Endothelial cell of umbilical vein (primary cell): ENCODE results near the gene CCND2. TPM values are rescaled to one million over a fixed set of nuclear protein-coding genes. Genes with fewer than 3 reads are reported as not detected.

ENCODE experiments used
- BruUV-seq: library from RNA; stranded (reverse); fragments of 400-500 nt; replicated peaks from 2 replicates; lab custom pipeline; 2021; lab: Mats Ljungman, UMichigan
- CTCF ChIA-PET: fragments of 300-600, 350-600 bp; sonication (Branson Sonifier 250); formaldehyde crosslinking; loops from one replicate; lab custom pipeline; 2021; ENCODE audit warnings: antibody characterized with exemption, inconsistent platforms; lab: Charles Lee
- POLR2A ChIA-PET: fragments of 300-600, 350-600 bp; sonication (Branson Sonifier 250); formaldehyde crosslinking; loops from one replicate; lab custom pipeline; 2021; ENCODE audit warnings: antibody characterized with exemption, inconsistent platforms; lab: Charles Lee
- DNase-seq: peaks from one replicate; pipeline ENCODE4 v3.0.0-alpha.2; 2011; ENCODE audit warnings: low read depth, low spot score
- FAIRE-seq: peaks from 2 replicates; lab custom pipeline; 2011; peaks lifted over from hg19 to GRCh38; lab: Jason Lieb, UNC
- H2AFZ ChIP-seq: 2 replicates; pipeline ENCODE4 v1.6.0; 2012; ENCODE audit warnings: low read depth, low read length, control low read depth, inconsistent platforms
- H3K27ac ChIP-seq: 2 replicates; pipeline ENCODE4 v1.5.1; 2011; ENCODE audit warnings: low read depth, mild to moderate bottlenecking, control low read depth, low read length, moderate library complexity; ENCODE audit not compliant: insufficient read depth
- H3K27me3 ChIP-seq, 2 experiments: 2 replicates each; pipeline versions ENCODE4 v1.6.0 to v1.6.1; 2011; ENCODE audit warnings: low read length in 2 of 2, mixed read lengths in 1 of 2; ENCODE audit not compliant: control insufficient read depth in 2 of 2, insufficient read depth in 2 of 2
- H3K36me3 ChIP-seq, 2 experiments: 2 replicates in 1 of 2; 3 replicates in 1 of 2; pipeline ENCODE4 v1.5.1; 2011; ENCODE audit warnings: low read length in 2 of 2, mild to moderate bottlenecking in 1 of 2, moderate library complexity in 1 of 2; ENCODE audit not compliant: control insufficient read depth in 2 of 2, insufficient read depth in 2 of 2; ENCODE audit errors: extremely low read depth in 1 of 2
- H3K4me1 ChIP-seq: 3 replicates; pipeline ENCODE4 v1.5.1; 2011; ENCODE audit warnings: mild to moderate bottlenecking, low read length; ENCODE audit not compliant: control insufficient read depth, insufficient read depth; ENCODE audit errors: extremely low read depth
- H3K4me2 ChIP-seq: 2 replicates; pipeline ENCODE4 v1.6.1; 2011; ENCODE audit warnings: low read length, control low read depth, mixed read lengths; ENCODE audit not compliant: insufficient read depth
- H3K4me3 ChIP-seq, 3 experiments: fragments of 200-600 bp in 1 of 3; sonication (generic), shearing (Covaris generic) in 1 of 3; replicated peaks in 1 of 3; 2 replicates each; pipeline ENCODE4 v1.5.1; 2011 to 2016; ENCODE audit warnings: control low read depth in 3 of 3, low read length in 3 of 3, mild to moderate bottlenecking in 2 of 3, inconsistent platforms in 1 of 3, low read depth in 1 of 3, moderate library complexity in 1 of 3; ENCODE audit not compliant: insufficient read depth in 1 of 3
- H3K79me2 ChIP-seq: 2 replicates; pipeline ENCODE4 v1.6.0; 2012; ENCODE audit warnings: low read length, inconsistent platforms; ENCODE audit not compliant: control insufficient read depth, insufficient read depth
- H3K9ac ChIP-seq: replicated peaks from 2 replicates; pipeline ENCODE3; 2011; ENCODE audit warnings: low read length, control low read depth; ENCODE audit not compliant: insufficient read depth; ENCODE audit errors: extremely low read depth
- H3K9me1 ChIP-seq: replicated peaks from 3 replicates; pipeline ENCODE4 v1.6.0; 2011; ENCODE audit warnings: mild to moderate bottlenecking, low read length; ENCODE audit not compliant: control insufficient read depth, insufficient read depth; ENCODE audit errors: extremely low read depth
- H3K9me3 ChIP-seq: replicated peaks from 2 replicates; pipeline ENCODE4 v1.5.1; 2012; ENCODE audit warnings: low read length, inconsistent platforms; ENCODE audit not compliant: control insufficient read depth, insufficient read depth
- H4K20me1 ChIP-seq: replicated peaks from 2 replicates; pipeline ENCODE3; 2011; ENCODE audit warnings: mild to moderate bottlenecking, low read length; ENCODE audit not compliant: control insufficient read depth, insufficient read depth; ENCODE audit errors: extremely low read depth
- EZH2 ChIP-seq: IDR thresholded peaks from 2 replicates; pipeline ENCODE4 v1.6.1; 2012; ENCODE audit warnings: borderline replicate concordance, low read depth, mild to moderate bottlenecking, moderate library complexity, low read length, inconsistent platforms; ENCODE audit not compliant: severe bottlenecking
- FOS ChIP-seq: IDR thresholded peaks from 2 replicates; pipeline ENCODE4 v1.6.1; 2011; ENCODE audit warnings: mild to moderate bottlenecking, low read length, moderate library complexity, borderline replicate concordance; ENCODE audit not compliant: insufficient read depth
- GATA2 ChIP-seq: IDR thresholded peaks from 2 replicates; pipeline ENCODE4 v1.7.0; 2011; ENCODE audit warnings: low read depth, mild to moderate bottlenecking, moderate library complexity, mixed read lengths, low read length; ENCODE audit not compliant: insufficient read length, insufficient read depth
- JUN ChIP-seq: IDR thresholded peaks from 2 replicates; pipeline ENCODE4 v1.6.1; 2011; ENCODE audit warnings: borderline replicate concordance, low read depth; ENCODE audit not compliant: insufficient read length, insufficient read depth
- MYC ChIP-seq: IDR thresholded peaks from one replicate; pipeline ENCODE4 v1.6.1; 2011; ENCODE audit warnings: mild to moderate bottlenecking, low read depth, low read length
- POLR2A ChIP-seq: IDR thresholded peaks from 2 replicates; pipeline ENCODE4 v1.6.1; 2012; ENCODE audit warnings: low read depth, mild to moderate bottlenecking, control low read depth, low read length
- POLR2AphosphoS5 ChIP-seq: IDR thresholded peaks from 2 replicates; pipeline ENCODE4 v1.6.1; 2012; ENCODE audit warnings: low read depth, mild to moderate bottlenecking, control low read depth, low read length, moderate library complexity; ENCODE audit not compliant: insufficient read depth
- dilution Hi-C: fragments of 300-500 bp; cut with MboI; formaldehyde crosslinking; loops from one replicate; pipeline ENCODE4 v1.15.0; 2019; ENCODE audit warnings: low sequenced_read_pairs; ENCODE audit not compliant: extremely low pct_ligation_motif_present
- intact Hi-C: fragments of 100-400 bp; cut with micrococcal nuclease; formaldehyde crosslinking; loops from one replicate; pipeline ENCODE4 v1.10.0; 2022
- polyA plus RNA-seq, 4 experiments: library from polyadenylated mRNA; depleted of rRNA in 3 of 4; stranded (reverse) in 3 of 4; unstranded in 1 of 4; fragments of >200 nt; gene quantifications; 2 replicates each; pipeline versions ENCODE4 v1.2.1 to v1.2.3, GENCODE V29; 2011 to 2012; ENCODE audit warnings: missing spikeins in 1 of 4
- total RNA-seq: library from RNA; stranded (reverse); gene quantifications from 2 replicates; pipeline ENCODE4 v1.2.3, GENCODE V29; 2021
- TF ChIP-seq, protein P1 (sequence below), 2 donors: IDR thresholded peaks; 1 replicate in 1 of 2; 2 replicates in 1 of 2; pipeline ENCODE4 v1.5.1; 2011; ENCODE audit warnings: low read length in 2 of 2, mild to moderate bottlenecking in 2 of 2, moderate library complexity in 2 of 2, control low read depth in 1 of 2, inconsistent platforms in 1 of 2, low read depth in 1 of 2; ENCODE audit not compliant: insufficient read depth in 1 of 2; ENCODE audit errors: extremely low read depth in 1 of 2
- TF ChIP-seq, protein P2 (sequence below): IDR thresholded peaks from 2 replicates; pipeline ENCODE4 v1.6.1; 2011; ENCODE audit not compliant: insufficient read depth, insufficient read length

CCND2 gene
- total and polyA plus RNA-seq, 2 donors (not counting 3 experiments of a cell fraction or from before 2014, with no cell fraction given): 0.68 to 3.4 TPM

DNA sequence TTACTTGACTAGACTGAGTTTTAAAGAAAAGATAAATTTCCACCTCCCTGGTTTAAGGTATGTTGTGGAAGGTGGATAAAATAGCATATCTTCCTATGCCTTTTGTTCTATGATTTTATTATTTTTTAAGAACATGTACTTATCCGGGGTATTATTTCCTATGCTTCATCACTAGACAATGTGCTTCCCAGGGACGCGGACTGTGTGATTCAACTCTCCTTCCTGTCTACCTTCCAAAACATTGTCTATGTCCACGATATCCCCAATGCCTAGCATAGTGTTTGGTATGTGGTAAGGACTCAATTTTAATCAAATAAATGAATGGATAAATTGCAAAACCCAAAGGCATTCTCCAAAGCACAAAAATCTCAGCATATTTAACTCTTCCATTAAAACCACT, 8.3 kb upstream of the CCND2 start:
- DNase-seq (peak; percentile 69), FAIRE-seq (peak; percentile 77)
- ChIA-PET POLR2A (no interaction called here), CTCF (interaction anchor here (0.8 to 2.1 kb wide), 3 partner anchors 11 to 380 kb away, joined by 3 to 23 read pairs (median 3); no protein-coding TSS in a partner anchor)
- peak; percentile 21 for TF ChIP-seq GATA2
- TF ChIP-seq, protein P1, sequence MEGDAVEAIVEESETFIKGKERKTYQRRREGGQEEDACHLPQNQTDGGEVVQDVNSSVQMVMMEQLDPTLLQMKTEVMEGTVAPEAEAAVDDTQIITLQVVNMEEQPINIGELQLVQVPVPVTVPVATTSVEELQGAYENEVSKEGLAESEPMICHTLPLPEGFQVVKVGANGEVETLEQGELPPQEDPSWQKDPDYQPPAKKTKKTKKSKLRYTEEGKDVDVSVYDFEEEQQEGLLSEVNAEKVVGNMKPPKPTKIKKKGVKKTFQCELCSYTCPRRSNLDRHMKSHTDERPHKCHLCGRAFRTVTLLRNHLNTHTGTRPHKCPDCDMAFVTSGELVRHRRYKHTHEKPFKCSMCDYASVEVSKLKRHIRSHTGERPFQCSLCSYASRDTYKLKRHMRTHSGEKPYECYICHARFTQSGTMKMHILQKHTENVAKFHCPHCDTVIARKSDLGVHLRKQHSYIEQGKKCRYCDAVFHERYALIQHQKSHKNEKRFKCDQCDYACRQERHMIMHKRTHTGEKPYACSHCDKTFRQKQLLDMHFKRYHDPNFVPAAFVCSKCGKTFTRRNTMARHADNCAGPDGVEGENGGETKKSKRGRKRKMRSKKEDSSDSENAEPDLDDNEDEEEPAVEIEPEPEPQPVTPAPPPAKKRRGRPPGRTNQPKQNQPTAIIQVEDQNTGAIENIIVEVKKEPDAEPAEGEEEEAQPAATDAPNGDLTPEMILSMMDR (IDR thresholded peaks at IDR 0.05; ENCODE audit: extremely low read depth in 1 of 2, insufficient read depth in 1 of 2, low read depth in 1 of 2, low read length in 2 of 2): no peak
- no peak for TF ChIP-seq MYC
- no peak for TF ChIP-seq EZH2
- TF ChIP-seq, protein P2, sequence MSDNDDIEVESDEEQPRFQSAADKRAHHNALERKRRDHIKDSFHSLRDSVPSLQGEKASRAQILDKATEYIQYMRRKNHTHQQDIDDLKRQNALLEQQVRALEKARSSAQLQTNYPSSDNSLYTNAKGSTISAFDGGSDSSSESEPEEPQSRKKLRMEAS: no peak
- TF ChIP-seq FOS: peak; percentile 87
- no peak for TF ChIP-seq POLR2A
- TF ChIP-seq POLR2AphosphoS5: no peak
- TF ChIP-seq JUN: peak; percentile 53
- no TSS peak for BruUV-seq
- Histone ChIP-seq H3K9ac (no peak overlapping the region), H3K79me2 (no peaks in the 10 kb centered on the region), H2AFZ (peak overlapping the region; percentile 78), H3K27me3 (peaks cover 24 to 55% of the 10 kb centered on the region in 2 experiments), H3K27ac (peak overlapping the region; percentile 70), H3K36me3 (no peaks in the 10 kb centered on the region), H3K9me3 (no peaks in the 10 kb centered on the region), H3K4me1 (peaks cover 22% of the 10 kb centered on the region), H3K9me1 (no peaks in the 10 kb centered on the region), H3K4me2 (peak overlapping the region; percentile 78), H3K4me3 (peak overlapping the region in 1 of 3 experiments; percentile 20), H4K20me1 (no peaks in the 10 kb centered on the region)
- dilution Hi-C loops (no loop called here), intact Hi-C loops (no loop called here)
